HG03139 (cell line): Measurements from ENCODE around the gene IGHMBP2.

Source experiments
- ATAC-seq: cut with Tn5 transposase; IDR thresholded peaks from one replicate; pipeline ENCODE4 v1.9.1; 2021; ENCODE audit not compliant: unreplicated experiment

Gene IGHMBP2

DNA sequence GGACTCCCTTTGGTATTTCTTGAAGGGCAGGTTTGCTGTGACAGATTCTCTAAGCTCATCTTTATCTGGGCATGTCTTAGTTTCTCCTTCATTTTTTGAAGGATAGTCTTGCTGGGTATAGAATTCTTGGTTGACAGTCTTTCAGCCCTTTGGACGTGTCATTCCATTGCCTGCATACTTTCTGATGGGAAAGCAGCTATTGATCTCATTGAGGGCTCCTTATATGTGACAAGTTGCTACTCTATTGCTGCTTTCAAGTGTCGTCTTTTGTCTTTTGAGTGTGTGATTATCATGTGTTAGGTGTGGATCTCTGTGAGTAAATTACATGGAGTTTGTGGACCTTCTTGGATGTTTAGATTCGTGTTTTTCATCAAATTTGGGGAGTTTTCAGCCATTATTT is 21.9 kb downstream of the IGHMBP2 start:
- no peak for ATAC-seq

GRCh38 chr11:68927280-68928135 is 23.8 kb downstream of the IGHMBP2 start:
- no peak for ATAC-seq

DNA sequence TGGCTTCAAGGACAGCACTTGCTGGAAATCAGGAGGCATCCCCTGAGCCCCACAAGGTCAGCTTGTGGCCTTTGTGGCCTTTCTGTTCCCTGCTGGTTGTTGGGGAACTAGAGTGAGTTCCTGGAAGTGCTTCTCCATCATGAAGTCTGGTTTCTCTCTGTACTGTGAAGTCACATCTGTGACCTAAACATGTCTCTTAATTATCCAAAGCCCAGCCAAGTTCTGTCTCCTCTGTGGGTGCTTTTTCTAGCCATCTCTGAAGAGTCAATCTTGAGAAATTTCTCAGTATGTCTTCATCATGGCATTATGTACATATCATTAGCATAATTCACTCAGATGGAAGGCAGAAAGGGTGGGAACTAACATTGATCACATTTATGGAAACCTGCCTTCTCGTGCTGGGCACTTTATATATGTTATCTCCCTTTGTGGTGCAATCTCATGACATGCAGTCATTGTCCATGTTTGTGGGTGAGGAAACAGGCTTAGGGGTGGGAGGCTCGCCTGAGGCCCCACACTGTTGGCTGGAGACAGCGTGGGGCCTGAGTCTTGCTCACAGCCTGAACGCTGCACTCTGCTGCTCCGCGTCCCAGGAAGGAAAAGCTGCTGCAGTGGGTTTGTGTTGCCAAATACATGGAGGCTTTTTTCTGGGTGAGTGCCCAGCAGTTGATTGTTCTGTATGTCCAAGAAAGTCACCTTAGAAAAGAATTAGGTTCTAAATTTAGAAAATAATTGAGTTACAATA is 24.6 kb downstream of the IGHMBP2 start:
- ATAC-seq: no peak

GRCh38 chr11:68929135-68929534 is 25.4 kb downstream of the IGHMBP2 start:
- ATAC-seq: no peak

DNA sequence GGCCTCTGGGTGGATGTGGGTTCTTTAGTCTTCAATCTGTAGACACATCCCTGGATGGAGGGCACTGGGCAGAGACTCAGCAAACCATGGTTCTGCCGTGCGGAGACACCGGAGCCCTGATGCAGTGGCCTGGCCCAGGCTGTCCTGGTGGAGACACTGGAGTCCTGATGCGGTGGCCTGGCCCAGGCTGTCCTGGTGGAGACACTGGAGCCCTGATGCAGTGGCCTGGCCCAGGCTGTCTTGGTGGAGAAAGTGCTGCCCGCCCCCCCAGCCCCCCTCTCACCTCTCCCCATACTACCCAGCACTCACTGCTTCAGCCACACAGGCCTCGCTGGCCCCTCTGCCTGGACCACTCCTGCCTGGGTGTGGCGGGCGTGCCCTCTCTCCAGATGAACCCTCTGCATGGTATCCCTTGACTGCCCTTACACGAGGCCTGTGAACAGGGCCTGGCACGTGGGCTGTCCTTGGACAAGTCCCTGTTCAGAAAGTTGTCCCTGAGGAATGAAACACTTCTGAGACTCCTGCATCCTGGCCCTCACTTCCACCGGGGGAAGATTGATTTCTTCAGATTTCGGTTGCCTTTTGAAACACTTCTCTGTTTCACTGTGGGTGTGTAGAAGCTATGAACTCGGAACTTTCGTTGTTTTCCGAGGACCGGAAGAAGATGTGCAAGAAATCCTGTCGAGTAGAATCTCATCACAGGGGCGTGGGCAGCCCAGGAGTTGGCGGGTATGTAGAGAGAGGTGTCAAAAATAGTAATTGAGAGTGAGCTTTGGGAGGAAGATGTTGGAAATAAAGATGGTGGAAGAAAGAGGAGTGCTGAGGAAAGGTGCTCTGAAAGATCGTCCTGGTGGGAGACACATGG is 26.2 kb downstream of the IGHMBP2 start:
- ATAC-seq: no peak

- ATAC-seq: no peak
Measured at GRCh38 chr11:68930991-68931855, 27.5 kb downstream of the IGHMBP2 start.

DNA sequence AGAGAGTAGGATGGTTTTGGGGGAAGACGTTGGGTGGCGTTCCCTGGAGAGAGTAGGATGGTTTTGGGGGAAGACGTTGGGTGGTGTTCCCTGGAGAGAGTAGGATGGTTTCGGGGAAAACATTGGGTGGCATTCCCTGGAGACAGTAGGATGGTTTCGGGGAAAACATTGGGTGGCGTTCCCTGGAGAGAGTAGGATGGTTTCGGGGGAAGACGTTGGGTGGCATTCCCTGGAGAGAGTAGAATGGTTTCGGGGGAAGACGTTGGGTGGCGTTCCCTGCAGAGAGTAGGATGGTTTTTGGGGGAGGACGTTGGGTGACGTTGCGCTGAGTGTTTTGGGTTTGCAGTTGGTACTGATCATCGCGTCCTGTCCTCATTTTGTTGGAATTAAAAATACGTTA is 28.2 kb downstream of the IGHMBP2 start:
- ATAC-seq: no peak

DNA sequence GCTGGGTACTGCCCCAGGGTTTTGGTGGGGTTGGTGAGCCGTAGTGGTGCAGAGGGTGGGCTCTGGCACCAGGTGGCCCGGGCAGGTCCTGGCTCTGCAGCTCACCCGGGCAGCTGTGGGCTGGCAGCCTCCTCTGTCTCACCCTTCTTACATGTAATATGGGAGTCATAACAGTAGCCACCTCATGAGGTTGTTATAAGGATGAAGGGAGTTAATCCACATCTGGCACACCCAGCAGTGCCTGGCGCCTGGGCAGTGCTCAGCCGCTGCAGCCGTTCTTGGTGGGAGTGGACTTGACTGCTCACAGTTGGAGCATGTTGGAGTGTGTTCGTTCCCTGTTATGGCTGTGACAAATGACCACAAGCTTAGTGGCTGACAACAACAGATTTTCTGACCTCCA is 28.7 kb downstream of the IGHMBP2 start:
- no peak for ATAC-seq

DNA sequence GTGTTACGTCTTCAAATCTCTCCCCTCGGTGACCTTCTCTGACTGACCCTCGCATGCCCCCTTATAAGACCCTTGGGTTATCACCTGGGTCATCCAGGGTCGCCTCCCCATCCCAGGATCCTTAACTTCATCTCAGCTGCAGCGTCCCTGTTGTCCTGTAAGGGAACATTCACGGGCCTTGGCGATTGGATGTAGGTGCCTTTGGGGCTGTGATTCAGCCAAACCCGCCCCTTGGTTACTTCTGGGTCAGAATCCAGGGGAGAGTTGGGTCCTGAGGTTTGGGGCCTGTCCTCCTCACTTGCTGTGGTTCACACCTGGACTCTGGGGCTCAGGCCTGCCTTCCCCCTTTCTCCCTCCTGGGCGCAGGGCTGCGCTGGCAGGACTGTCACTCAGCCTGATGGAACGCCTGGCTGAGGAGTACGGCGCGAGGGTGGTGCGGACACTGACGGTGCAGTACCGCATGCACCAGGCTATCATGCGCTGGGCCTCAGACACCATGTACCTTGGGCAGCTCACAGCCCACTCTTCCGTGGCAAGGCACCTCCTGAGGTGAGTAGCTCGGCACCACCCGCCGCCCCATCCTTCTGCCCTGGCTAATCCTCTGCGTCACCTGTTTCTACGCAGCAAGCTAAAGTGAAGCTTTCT is 29.4 kb downstream of the IGHMBP2 start:
- ATAC-seq: no peak

GRCh38 chr11:68933605-68934320 is 30.1 kb downstream of the IGHMBP2 start:
- ATAC-seq: no peak

GRCh38 chr11:68934321-68934645 is 30.6 kb downstream of the IGHMBP2 start:
- no peak for ATAC-seq

- ATAC-seq: no peak
Measured at GRCh38 chr11:68934666-68935065, 31.0 kb downstream of the IGHMBP2 start.

DNA sequence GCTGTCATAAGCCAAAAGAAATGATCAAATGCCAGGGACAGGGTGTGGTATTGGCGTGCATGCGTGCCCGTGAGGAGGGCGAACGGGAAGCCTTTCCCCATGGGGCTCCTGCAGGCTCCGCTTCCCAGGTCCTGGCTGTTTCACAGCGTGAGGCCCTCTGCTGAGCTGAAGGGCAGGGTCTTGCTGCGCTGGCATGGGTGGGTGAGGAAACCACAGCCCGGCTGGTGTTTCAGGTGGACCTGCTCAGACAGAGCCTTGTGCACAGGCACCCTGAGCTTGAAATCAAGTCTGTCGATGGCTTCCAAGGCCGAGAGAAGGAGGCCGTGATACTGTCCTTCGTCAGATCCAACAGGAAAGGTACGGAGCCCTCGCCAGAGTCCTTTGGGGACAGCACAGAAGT is 31.4 kb downstream of the IGHMBP2 start:
- ATAC-seq: no peak

GRCh38 chr11:68935516-68936357 is 32.0 kb downstream of the IGHMBP2 start:
- no peak for ATAC-seq

DNA sequence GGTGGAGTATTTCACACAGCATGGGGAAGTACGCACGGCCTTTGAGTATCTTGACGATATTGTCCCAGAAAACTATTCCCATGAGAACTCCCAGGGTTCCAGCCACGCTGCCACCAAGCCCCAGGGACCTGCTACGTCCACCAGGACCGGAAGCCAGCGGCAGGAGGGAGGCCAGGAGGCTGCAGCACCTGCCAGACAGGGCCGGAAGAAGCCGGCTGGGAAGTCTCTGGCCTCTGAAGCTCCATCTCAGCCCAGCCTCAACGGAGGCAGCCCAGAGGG is 32.6 kb downstream of the IGHMBP2 start:
- no peak for ATAC-seq

GRCh38 chr11:68936676-68937620 is 33.3 kb downstream of the IGHMBP2 start:
- no peak for ATAC-seq

DNA sequence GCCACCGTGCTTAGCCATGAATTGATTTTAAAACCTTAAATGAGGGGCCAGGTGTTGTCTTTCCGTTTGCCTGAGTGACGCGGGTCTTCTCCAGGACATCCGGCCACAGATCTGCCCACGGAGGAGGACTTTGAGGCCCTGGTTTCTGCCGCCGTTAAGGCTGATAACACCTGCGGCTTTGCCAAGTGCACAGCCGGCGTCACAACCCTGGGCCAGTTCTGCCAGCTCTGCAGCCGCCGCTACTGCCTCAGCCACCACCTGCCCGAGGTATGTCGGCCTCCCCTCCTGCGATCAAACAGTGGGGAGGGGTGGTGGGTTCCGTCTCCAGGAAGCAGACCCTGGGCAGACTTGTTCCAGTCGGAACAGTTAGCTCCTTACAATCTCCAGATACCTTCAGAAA is 34.4 kb downstream of the IGHMBP2 start:
- ATAC-seq: no peak
